GM10248 (cell line): ENCODE results near the gene WBP2.
A peak's percentile ranks its signal among the peaks of the same experiment; 100 is the strongest.

ENCODE experiments used
- CTCF ChIA-PET: fragments of 300-600 bp; sonication (Branson Sonifier 250); formaldehyde crosslinking; extraction: SDS; loops from one replicate; lab custom pipeline; 2021; ENCODE audit warnings: antibody characterized with exemption; lab: Yijun Ruan, JAX
- POLR2A ChIA-PET: fragments of 350-650 bp; sonication (Branson Sonifier 250); formaldehyde crosslinking; extraction: SDS; loops from one replicate; lab custom pipeline; 2020; ENCODE audit warnings: antibody characterized with exemption; lab: Yijun Ruan, JAX
- DNase-seq: peaks from one replicate; pipeline ENCODE4 v3.0.0; 2012; ENCODE audit errors: extremely low spot score
- TF ChIP-seq, protein P1 (sequence below): IDR thresholded peaks from 2 replicates; pipeline ENCODE4 v1.5.1; 2012; ENCODE audit warnings: mild to moderate bottlenecking, low read depth; ENCODE audit errors: extremely low read depth, missing control alignments, control extremely low read depth

WBP2 gene

DNA sequence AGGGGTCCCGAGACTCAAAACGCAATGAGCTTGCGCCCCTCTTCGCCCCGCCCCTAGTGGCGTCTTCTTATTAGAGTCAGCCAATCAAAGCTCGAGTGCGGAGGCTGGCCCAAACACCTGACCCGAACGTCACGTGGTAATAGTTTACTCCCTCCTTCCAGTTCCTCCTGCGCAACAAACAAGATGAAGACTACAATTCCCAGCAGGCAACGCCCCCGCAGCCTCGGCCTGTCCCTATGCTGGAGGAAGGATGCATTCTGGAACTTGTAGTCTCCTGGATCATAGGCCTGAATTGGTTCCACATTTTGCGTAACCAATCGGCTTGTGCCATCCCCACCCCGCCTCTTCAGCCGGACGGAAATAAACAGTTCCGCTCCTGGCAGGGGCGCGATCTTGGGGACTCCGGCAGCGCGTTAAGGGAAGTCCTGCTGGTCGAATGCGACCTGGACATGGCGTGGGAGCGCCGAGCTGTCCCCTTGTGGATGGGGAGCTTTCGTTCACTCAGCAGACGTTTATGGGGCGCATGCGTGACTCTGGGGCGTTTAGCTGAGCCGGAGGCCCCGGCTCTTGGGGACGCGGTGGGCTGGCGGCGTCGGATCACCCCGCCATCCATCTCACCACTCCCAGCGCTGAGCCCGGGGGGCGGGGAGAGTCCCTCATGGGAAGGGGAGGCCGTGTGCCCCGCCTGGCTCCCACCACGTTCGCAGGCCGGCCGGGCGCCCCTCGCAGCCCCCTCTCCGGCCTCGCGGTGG lies at the start of gene WBP2:
Gene WBP2 (minus strand): TSS at position 26 of the 752 bp plus-strand sequence. CDS start 38 bp downstream, outside the sequence.
- CTCF ChIA-PET = interaction anchor here (0.7 to 10.4 kb wide), 23 partner anchors 9 to 254 kb away, joined by 3 to 89 read pairs (median 4); partner anchors contain the start of genes TRIM47 and TRIM65
- TF ChIP-seq, protein P1, sequence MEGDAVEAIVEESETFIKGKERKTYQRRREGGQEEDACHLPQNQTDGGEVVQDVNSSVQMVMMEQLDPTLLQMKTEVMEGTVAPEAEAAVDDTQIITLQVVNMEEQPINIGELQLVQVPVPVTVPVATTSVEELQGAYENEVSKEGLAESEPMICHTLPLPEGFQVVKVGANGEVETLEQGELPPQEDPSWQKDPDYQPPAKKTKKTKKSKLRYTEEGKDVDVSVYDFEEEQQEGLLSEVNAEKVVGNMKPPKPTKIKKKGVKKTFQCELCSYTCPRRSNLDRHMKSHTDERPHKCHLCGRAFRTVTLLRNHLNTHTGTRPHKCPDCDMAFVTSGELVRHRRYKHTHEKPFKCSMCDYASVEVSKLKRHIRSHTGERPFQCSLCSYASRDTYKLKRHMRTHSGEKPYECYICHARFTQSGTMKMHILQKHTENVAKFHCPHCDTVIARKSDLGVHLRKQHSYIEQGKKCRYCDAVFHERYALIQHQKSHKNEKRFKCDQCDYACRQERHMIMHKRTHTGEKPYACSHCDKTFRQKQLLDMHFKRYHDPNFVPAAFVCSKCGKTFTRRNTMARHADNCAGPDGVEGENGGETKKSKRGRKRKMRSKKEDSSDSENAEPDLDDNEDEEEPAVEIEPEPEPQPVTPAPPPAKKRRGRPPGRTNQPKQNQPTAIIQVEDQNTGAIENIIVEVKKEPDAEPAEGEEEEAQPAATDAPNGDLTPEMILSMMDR = peak; percentile 53
- POLR2A ChIA-PET = interaction anchor here (0.5 to 2.7 kb wide), 16 partner anchors 9 to 725 kb away, joined by 3 to 22 read pairs (median 4); partner anchors contain the start of genes TRIM65 and UNK
- peak; percentile 97 for DNase-seq

DNA sequence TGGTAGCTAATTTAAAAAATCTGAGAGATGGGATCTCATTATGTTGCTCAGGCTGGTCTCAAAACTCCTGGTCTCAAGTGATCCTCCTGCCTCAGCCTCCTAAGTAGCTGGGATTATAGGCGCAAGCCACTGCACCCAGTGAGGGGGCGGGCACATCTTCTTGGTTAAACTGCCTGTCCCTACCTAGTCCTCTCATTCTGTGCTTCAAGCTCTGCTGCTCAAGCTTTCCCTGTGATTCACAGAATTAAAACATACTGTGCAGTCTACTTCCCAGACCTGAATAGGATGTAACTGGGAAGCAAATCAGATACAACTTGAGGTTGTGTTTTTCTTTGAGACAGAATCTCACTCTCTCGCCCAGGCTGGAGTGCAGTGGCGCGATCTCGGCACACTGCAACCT lies 47.3 kb upstream of the WBP2 start:
- ChIA-PET POLR2A (no interaction called here), CTCF (interaction anchor here (1.4 to 12.4 kb wide), 4 partner anchors 26 to 377 kb away, joined by 3 to 239 read pairs (median 9); partner anchors contain the start of gene CDK3)
- TF ChIP-seq, protein P1 = no peak
- DNase-seq = no peak

DNA sequence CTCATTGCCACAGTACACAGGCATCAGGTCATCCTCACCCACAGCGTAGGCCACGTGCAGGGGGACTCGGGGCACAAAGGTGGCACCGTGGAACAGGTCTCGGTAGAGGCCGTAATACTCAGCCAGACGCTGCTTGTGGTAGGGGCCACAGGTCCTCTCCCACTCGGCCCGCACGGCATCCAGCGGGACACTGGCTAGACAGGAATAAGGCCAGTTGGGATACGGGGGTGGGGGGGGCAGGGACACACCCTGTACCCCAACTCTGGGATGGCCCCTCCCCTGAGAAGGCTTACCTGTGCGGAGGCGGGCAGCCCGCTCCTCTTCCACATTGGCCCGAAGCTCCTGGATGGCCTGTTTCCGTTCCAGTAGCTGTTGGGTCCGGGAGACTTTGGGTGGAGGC lies 46.6 kb upstream of the WBP2 start:
- ChIA-PET CTCF (interaction anchor here (2.9 to 12.4 kb wide), 2 partner anchors 25 to 105 kb away, joined by 13 to 239 read pairs; partner anchors contain the start of gene CDK3), POLR2A (no interaction called here)
- TF ChIP-seq, protein P1 = no peak
- DNase-seq = no peak

- CTCF ChIA-PET = interaction anchor here (1.2 kb wide), 1 partner anchor 113 kb away, joined by 4 read pairs; no protein-coding TSS in a partner anchor
- POLR2A ChIA-PET = no interaction called here
- no peak for DNase-seq
- TF ChIP-seq, protein P1 = no peak
Observed at GRCh38 chr17:75900691-75901533, 45.8 kb upstream of the WBP2 start.

- no peak for DNase-seq
- CTCF ChIA-PET = interaction anchor here (0.7 to 1.8 kb wide), 5 partner anchors 10 to 147 kb away, joined by 3 to 8 read pairs (median 4); no protein-coding TSS in a partner anchor
- POLR2A ChIA-PET = no interaction called here
- TF ChIP-seq, protein P1 = no peak
Observed at GRCh38 chr17:75899767-75900468, 44.8 kb upstream of the WBP2 start.
